ENCODE measurements around the gene MYRIP.

The MYRIP gene

DNA sequence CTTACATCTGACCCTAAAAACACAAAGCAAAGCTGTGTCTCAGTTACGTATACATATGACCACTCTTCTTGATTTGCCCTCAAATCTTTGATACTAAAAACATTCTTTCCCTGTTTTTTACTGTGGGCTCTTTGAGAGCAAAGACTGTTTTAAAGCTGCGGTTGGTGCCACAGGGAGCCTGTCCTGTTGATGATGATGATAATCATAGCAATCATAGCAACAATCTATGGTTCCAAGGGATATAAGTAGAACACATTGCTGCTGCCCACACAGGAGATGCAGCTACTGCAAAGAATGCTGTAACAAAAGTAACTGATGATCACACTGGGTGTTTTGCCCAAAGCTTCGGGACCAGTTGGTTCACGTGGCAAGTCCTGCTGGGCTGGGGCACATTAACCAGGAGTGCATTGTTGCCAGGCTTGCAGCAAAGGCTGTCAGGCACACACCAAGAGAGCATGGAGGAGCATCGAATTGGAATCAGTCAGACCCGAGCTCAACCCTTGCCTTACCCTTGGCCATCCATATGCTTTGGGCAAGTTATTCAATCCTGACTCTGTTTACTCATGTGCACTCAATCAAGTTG lies 368.7 kb downstream of the MYRIP start:
- Histone ChIP-seq H3K4me1 (ENCODE audit: insufficient read depth, low read length) (no peaks in the 10 kb centered on the region), H3K27ac (ENCODE audit: low read depth, low read length) (no peak overlapping the region), H3K27me3 (ENCODE audit: control insufficient read depth in 1 of 2, insufficient read depth in 2 of 2, low read length in 2 of 2) (no peaks in the 10 kb centered on the region), H3K4me3 (ENCODE audit: low read depth in 1 of 2, low read length in 2 of 2) (no peak overlapping the region), H3K36me3 (ENCODE audit: insufficient read depth, low read length) (no peaks in the 10 kb centered on the region), H3K9me3 (ENCODE audit: low read length) (no peaks in the 10 kb centered on the region), H3K9ac (ENCODE audit: low read length) (no peak overlapping the region)

DNA sequence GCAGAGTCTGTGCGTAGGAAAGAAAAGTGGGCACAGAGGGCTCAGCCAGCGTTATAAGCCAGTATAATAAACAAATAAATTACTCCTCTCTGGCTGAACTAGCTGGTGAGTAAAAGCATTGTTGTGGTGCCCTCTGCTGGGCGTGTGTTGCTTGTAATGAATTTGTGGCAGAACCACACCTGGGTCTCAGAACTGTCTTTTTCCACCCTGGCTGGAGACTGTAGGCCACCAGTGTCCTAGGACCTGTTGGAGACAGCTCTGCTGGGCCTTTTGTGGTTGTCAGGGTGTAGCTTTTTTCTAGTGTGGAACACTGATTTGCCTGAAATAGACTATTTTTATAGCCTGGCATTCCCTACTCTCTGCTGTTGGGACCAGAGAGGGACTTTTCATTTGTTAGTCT lies 369.6 kb downstream of the MYRIP start:
- Histone ChIP-seq H3K27ac (ENCODE audit: low read depth, low read length) (no peak overlapping the region), H3K4me3 (ENCODE audit: low read depth in 1 of 2, low read length in 2 of 2) (no peak overlapping the region), H3K4me1 (ENCODE audit: insufficient read depth, low read length) (no peaks in the 10 kb centered on the region), H3K36me3 (ENCODE audit: insufficient read depth, low read length) (no peaks in the 10 kb centered on the region), H3K9me3 (ENCODE audit: low read length) (no peaks in the 10 kb centered on the region), H3K27me3 (ENCODE audit: control insufficient read depth in 1 of 2, insufficient read depth in 2 of 2, low read length in 2 of 2) (no peaks in the 10 kb centered on the region), H3K9ac (ENCODE audit: low read length) (no peak overlapping the region)

DNA sequence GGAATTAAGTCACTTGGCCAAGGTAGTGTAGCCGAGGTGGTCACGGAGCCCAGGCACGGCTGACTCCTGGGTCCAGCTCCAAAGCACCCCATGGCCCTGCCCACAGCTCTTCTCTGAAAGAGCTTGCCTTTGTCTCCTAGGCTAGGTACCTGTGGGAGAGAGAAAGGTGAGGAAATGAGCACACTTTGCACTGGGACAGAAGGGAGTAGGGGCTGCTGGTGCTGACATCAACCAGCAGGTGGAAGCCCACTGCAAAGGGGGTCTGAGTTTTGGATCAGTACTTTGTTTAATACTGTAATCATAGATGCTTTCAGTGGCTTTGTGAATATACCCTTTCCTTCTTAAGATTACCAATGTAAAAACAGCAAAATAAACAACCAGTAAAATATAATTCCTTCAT lies 371.8 kb downstream of the MYRIP start:
- H3K27me3 ChIP-seq (ENCODE audit: control insufficient read depth in 1 of 2, insufficient read depth in 2 of 2, low read length in 2 of 2), result no peaks in the 10 kb centered on the region
- H3K4me3 ChIP-seq (ENCODE audit: low read depth in 1 of 2, low read length in 2 of 2), result no peak overlapping the region
- no peaks in the 10 kb centered on the region for H3K36me3 ChIP-seq (ENCODE audit: insufficient read depth, low read length)
- H3K9me3 ChIP-seq (ENCODE audit: low read length), result no peaks in the 10 kb centered on the region
- no peak overlapping the region for H3K27ac ChIP-seq (ENCODE audit: low read depth, low read length)
- no peaks in the 10 kb centered on the region for H3K4me1 ChIP-seq (ENCODE audit: insufficient read depth, low read length)
- H3K9ac ChIP-seq (ENCODE audit: low read length), result no peak overlapping the region

DNA sequence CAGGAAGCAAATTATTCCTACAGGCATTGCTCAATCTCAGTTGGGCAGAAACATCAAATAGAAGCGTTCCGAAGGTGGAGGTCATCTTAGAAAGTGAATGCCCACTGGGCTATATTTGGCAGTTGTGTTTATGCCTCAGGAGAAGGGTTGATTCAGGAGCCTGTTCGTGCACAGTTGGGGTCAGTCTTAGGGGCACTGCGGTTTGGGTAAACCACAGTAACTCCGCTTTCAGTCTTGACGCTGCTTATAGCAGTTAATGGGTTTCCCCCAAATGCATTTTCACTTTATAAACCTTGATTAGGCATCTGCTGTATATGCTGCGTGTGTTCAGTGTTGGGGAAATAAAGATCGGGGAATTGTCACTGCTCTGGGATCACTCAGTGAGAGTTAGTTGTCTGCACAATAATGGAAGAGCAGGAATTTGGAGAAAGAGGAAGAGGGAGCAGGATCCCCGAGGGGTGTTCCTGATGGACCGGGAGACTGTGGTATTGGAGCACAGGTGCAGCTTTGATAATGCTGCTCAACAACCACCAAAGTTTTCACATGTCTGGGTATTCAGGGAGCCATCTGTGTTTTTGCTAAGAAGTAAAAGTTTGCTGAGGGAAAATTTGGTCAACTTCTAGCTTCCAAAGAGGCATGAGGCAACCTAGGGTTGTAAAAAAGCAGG lies 375.8 kb downstream of the MYRIP start:
- no peak overlapping the region for H3K4me3 ChIP-seq (ENCODE audit: low read depth in 1 of 2, low read length in 2 of 2)
- H3K27me3 ChIP-seq (ENCODE audit: control insufficient read depth in 1 of 2, insufficient read depth in 2 of 2, low read length in 2 of 2), result no peaks in the 10 kb centered on the region
- no peaks in the 10 kb centered on the region for H3K4me1 ChIP-seq (ENCODE audit: insufficient read depth, low read length)
- no peak overlapping the region for H3K27ac ChIP-seq (ENCODE audit: low read depth, low read length)
- no peaks in the 10 kb centered on the region for H3K36me3 ChIP-seq (ENCODE audit: insufficient read depth, low read length)
- no peaks in the 10 kb centered on the region for H3K9me3 ChIP-seq (ENCODE audit: low read length)
- H3K9ac ChIP-seq (ENCODE audit: low read length), result no peak overlapping the region

DNA sequence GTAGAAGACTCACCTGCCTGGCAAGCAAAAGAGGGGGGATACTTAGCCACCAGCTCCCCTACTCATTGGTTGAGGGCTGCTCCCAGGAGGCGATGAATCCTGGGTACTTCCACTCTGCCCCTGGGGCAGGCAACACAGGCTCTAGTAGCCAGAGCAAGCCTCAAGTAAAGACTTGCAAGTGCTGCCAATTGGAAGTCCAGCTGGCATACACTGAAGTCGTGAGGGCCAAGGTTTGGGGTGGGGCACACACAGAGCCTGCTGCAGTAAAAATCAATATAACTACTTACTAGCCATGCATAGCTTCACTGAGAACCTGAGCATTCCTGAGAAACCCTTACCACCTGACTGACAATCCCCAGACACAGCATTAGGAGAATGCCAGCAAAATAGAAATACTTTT lies 377.1 kb downstream of the MYRIP start:
- no peaks in the 10 kb centered on the region for H3K36me3 ChIP-seq (ENCODE audit: insufficient read depth, low read length)
- H3K9me3 ChIP-seq (ENCODE audit: low read length), result no peaks in the 10 kb centered on the region
- no peaks in the 10 kb centered on the region for H3K4me1 ChIP-seq (ENCODE audit: insufficient read depth, low read length)
- H3K4me3 ChIP-seq (ENCODE audit: low read depth in 1 of 2, low read length in 2 of 2), result no peak overlapping the region
- no peak overlapping the region for H3K27ac ChIP-seq (ENCODE audit: low read depth, low read length)
- no peaks in the 10 kb centered on the region for H3K27me3 ChIP-seq (ENCODE audit: control insufficient read depth in 1 of 2, insufficient read depth in 2 of 2, low read length in 2 of 2)
- no peak overlapping the region for H3K9ac ChIP-seq (ENCODE audit: low read length)

DNA sequence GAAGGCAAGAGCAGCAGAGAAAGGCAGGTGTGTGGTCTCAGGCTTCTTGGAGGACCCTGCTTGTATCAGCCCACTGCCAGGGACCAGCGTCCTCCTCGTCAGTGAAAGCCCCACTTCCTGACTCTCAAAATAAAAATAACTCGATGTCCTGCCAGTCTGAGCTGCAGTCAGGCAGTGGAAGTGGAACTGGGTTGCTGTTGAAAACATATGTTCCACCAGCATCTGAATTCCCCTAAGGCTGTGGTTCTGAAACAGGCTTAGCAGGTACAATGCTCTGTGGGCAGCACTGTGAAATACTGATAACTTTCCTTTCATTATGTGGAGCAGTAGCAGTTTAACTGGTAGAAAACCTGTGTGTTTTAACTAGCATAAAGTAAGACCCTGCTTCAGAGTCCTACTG lies 378.5 kb downstream of the MYRIP start:
- Histone ChIP-seq H3K27ac (ENCODE audit: low read depth, low read length) (no peak overlapping the region), H3K36me3 (ENCODE audit: insufficient read depth, low read length) (no peaks in the 10 kb centered on the region), H3K9me3 (ENCODE audit: low read length) (no peaks in the 10 kb centered on the region), H3K4me1 (ENCODE audit: insufficient read depth, low read length) (no peaks in the 10 kb centered on the region), H3K9ac (ENCODE audit: low read length) (no peak overlapping the region), H3K27me3 (ENCODE audit: control insufficient read depth in 1 of 2, insufficient read depth in 2 of 2, low read length in 2 of 2) (no peaks in the 10 kb centered on the region), H3K4me3 (ENCODE audit: low read depth in 1 of 2, low read length in 2 of 2) (no peak overlapping the region)

DNA sequence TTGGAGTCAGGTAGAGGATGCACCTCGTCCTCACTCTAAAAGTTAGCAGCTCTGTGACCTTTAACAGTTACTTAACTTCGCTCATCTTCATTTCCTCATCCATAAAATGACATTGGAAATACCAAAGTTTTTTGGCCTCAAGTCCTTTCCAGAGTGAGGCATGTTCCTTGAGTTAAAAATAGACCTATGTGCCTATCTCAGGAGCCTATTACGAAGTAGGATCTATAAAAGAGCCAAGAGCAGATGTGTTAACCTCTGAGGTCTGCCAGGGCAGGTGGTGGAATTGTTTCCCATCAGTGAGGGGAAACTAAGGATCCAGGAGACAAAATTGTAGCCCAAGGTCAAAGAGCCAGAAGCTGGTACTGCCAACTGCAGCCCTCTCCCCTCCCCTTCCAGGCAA lies 379.7 kb downstream of the MYRIP start:
- Histone ChIP-seq H3K9me3 (ENCODE audit: low read length) (no peaks in the 10 kb centered on the region), H3K9ac (ENCODE audit: low read length) (no peak overlapping the region), H3K27ac (ENCODE audit: low read depth, low read length) (no peak overlapping the region), H3K4me1 (ENCODE audit: insufficient read depth, low read length) (no peaks in the 10 kb centered on the region), H3K36me3 (ENCODE audit: insufficient read depth, low read length) (no peaks in the 10 kb centered on the region), H3K27me3 (ENCODE audit: control insufficient read depth in 1 of 2, insufficient read depth in 2 of 2, low read length in 2 of 2) (no peaks in the 10 kb centered on the region), H3K4me3 (ENCODE audit: low read depth in 1 of 2, low read length in 2 of 2) (no peak overlapping the region)

DNA sequence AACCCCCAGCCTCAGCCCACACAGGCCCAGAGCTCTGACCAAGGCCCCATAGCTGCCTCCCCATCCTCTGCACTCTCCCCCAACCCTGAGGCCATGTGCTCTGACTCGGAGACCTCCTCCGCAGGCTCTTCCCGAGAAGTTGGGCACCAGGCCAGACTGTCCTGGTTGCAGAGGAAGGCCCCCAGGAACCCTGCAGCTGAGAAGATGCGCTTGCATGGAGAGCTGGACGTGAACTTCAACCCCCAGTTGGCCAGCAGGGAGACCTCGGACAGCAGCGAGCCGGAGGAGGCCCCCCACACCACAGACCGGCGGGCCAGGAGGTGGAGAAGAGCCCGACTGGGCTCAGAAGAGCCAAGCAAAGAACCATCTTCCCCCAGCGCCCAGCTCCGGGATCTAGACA lies 380.6 kb downstream of the MYRIP start:
- H3K27ac ChIP-seq (ENCODE audit: low read depth, low read length), result no peak overlapping the region
- no peaks in the 10 kb centered on the region for H3K9me3 ChIP-seq (ENCODE audit: low read length)
- H3K27me3 ChIP-seq (ENCODE audit: control insufficient read depth in 1 of 2, insufficient read depth in 2 of 2, low read length in 2 of 2), result no peaks in the 10 kb centered on the region
- no peaks in the 10 kb centered on the region for H3K4me1 ChIP-seq (ENCODE audit: insufficient read depth, low read length)
- H3K4me3 ChIP-seq (ENCODE audit: low read depth in 1 of 2, low read length in 2 of 2), result no peak overlapping the region
- H3K9ac ChIP-seq (ENCODE audit: low read length), result no peak overlapping the region
- no peaks in the 10 kb centered on the region for H3K36me3 ChIP-seq (ENCODE audit: insufficient read depth, low read length)

DNA sequence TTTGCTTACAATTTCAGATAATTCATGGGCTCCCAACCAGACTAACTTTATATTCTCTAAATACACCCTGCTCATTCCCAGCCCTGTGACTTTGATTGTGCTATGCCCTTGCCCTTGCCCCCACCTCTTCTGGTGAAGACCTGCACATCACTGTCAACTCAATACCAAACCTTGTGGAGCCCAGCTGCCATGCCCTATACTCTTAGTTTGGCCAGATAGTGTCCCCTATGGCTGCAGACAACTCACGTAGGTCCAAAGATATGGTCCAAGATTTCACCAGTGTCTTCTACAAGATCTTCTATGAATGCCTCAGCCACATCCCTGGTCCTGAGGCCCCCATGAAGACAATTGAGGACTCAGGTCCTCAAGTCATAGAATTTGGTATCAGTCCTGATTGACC lies 381.8 kb downstream of the MYRIP start:
- Histone ChIP-seq H3K4me3 (ENCODE audit: low read depth in 1 of 2, low read length in 2 of 2) (no peak overlapping the region), H3K27me3 (ENCODE audit: control insufficient read depth in 1 of 2, insufficient read depth in 2 of 2, low read length in 2 of 2) (no peaks in the 10 kb centered on the region), H3K27ac (ENCODE audit: low read depth, low read length) (no peak overlapping the region), H3K36me3 (ENCODE audit: insufficient read depth, low read length) (no peaks in the 10 kb centered on the region), H3K9me3 (ENCODE audit: low read length) (no peaks in the 10 kb centered on the region), H3K9ac (ENCODE audit: low read length) (no peak overlapping the region), H3K4me1 (ENCODE audit: insufficient read depth, low read length) (no peaks in the 10 kb centered on the region)

DNA sequence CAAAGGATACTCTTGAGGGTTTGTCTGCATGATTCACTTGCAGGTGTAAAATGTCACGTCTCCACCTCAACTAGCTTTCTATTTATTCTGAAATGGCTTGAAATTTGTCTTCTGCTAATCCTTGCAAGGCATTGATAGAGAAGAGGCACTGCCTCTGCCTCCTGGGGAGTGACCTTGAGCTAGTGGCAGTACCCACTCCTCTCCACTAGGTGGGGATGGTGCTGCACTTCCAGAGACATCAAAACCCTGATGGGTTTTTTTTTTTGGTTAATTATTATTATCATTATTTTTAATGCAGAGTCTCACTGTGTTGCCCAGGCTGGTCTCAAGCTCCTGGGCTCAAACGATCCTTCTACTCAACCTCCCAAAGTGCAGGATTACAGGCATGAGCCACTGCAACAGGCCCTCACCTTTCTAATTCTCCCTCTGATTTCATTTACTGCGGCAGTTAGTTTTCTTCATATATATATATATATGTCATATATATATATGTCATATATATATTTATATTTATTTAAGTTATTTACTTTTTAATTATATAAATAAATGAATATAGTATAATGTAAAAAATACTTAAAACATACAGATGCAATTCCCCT lies 382.5 kb downstream of the MYRIP start:
- no peak overlapping the region for H3K27ac ChIP-seq (ENCODE audit: low read depth, low read length)
- no peaks in the 10 kb centered on the region for H3K27me3 ChIP-seq (ENCODE audit: control insufficient read depth in 1 of 2, insufficient read depth in 2 of 2, low read length in 2 of 2)
- H3K9ac ChIP-seq (ENCODE audit: low read length), result no peak overlapping the region
- H3K4me1 ChIP-seq (ENCODE audit: insufficient read depth, low read length), result no peaks in the 10 kb centered on the region
- H3K9me3 ChIP-seq (ENCODE audit: low read length), result no peaks in the 10 kb centered on the region
- H3K36me3 ChIP-seq (ENCODE audit: insufficient read depth, low read length), result no peaks in the 10 kb centered on the region
- H3K4me3 ChIP-seq (ENCODE audit: low read depth in 1 of 2, low read length in 2 of 2), result no peak overlapping the region

DNA sequence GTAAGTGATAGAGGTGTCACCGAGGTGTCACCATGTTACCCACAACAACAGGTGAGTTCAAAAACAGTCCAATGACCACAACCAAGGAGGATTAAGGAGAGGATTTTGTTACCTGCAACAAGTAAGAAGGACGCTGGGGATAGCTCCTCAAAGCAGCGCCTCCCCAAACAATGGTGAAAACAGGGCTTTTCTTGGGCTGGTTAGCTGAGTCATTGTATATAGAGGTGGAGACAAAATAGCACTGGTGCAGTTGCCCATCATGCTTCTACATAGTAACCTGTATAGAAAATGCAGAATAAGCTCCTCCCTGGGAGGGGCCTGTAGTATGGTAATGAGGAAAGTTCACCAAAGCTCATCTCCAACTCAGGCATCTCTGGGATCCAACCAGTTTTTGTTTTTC lies 383.2 kb downstream of the MYRIP start:
- Histone ChIP-seq H3K4me1 (ENCODE audit: insufficient read depth, low read length) (no peaks in the 10 kb centered on the region), H3K4me3 (ENCODE audit: low read depth in 1 of 2, low read length in 2 of 2) (no peak overlapping the region), H3K9ac (ENCODE audit: low read length) (no peak overlapping the region)

DNA sequence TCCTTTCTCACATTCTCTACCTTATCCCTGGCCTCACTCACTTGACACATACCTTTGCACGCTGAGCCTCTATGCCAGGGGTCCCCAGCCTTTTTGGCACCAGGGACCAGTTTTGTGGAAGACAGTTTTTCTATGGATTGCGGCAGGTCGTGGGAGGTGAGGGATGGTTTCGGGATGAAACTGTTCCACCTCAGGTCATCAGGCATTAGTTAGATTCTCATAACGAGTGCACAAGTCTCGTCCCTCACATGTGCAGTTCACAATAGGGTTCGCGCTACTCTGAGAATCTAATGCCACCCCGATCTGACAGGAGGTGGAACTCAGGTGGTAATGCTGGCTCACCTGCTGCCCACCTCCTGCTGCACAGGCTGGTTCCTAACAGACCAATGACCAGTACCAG lies 387.6 kb downstream of the MYRIP start:
- H3K4me3 ChIP-seq (ENCODE audit: low read depth in 1 of 2, low read length in 2 of 2), result no peak overlapping the region
- no peaks in the 10 kb centered on the region for H3K27me3 ChIP-seq (ENCODE audit: control insufficient read depth in 1 of 2, insufficient read depth in 2 of 2, low read length in 2 of 2)
- H3K4me1 ChIP-seq (ENCODE audit: insufficient read depth, low read length), result no peaks in the 10 kb centered on the region
- H3K27ac ChIP-seq (ENCODE audit: low read depth, low read length), result no peak overlapping the region
- H3K9ac ChIP-seq (ENCODE audit: low read length), result no peak overlapping the region
- H3K9me3 ChIP-seq (ENCODE audit: low read length), result no peaks in the 10 kb centered on the region
- no peaks in the 10 kb centered on the region for H3K36me3 ChIP-seq (ENCODE audit: insufficient read depth, low read length)

More for the DNA sequence above, 383.2 kb downstream of the MYRIP start:
- Histone ChIP-seq H3K36me3 (ENCODE audit: insufficient read depth, low read length) (no peaks in the 10 kb centered on the region), H3K27me3 (ENCODE audit: control insufficient read depth in 1 of 2, insufficient read depth in 2 of 2, low read length in 2 of 2) (no peaks in the 10 kb centered on the region), H3K27ac (ENCODE audit: low read depth, low read length) (no peak overlapping the region), H3K9me3 (ENCODE audit: low read length) (no peaks in the 10 kb centered on the region)

Measured in muscle layer of colon (tissue), 2 donors.